DOHH2 (cell line): ENCODE data around the gene LEKR1.

Experiments used
- H3F3A ChIP-seq: fragments of 200-600 bp; sonication (generic), shearing (Covaris generic); 2 replicates; pipeline ENCODE4 v1.6.0; 2016; ENCODE audit warnings: antibody characterized with exemption, mild to moderate bottlenecking; ENCODE audit not compliant: control insufficient read depth, insufficient read depth
- H3K27ac ChIP-seq: fragments of 200-600 bp; sonication (generic); 2 replicates; pipeline ENCODE4 v1.5.1; 2014; ENCODE audit warnings: low read depth, mild to moderate bottlenecking, low read length, moderate library complexity
- H3K27me3 ChIP-seq: fragments of 200-600 bp; sonication (generic); 2 replicates; pipeline ENCODE4 v1.6.1; 2014; ENCODE audit warnings: mild to moderate bottlenecking, low read length, mixed read lengths; ENCODE audit not compliant: control insufficient read depth
- H3K36me3 ChIP-seq: fragments of 200-600 bp; sonication (generic); 2 replicates; pipeline ENCODE4 v1.6.1; 2014; ENCODE audit warnings: mild to moderate bottlenecking, low read length, moderate library complexity, mixed read lengths; ENCODE audit not compliant: control insufficient read depth
- H3K4me1 ChIP-seq: fragments of 200-600 bp; sonication (generic); 2 replicates; pipeline ENCODE4 v1.6.1; 2014; ENCODE audit warnings: mild to moderate bottlenecking, low read length, mixed read lengths; ENCODE audit not compliant: control insufficient read depth
- H3K4me2 ChIP-seq: fragments of 200-600 bp; sonication (generic); 2 replicates; pipeline ENCODE4 v1.6.0; 2014; ENCODE audit warnings: mild to moderate bottlenecking, low read length, moderate library complexity
- H3K4me3 ChIP-seq: fragments of 200-600 bp; sonication (generic); 2 replicates; pipeline ENCODE4 v1.5.1; 2014; ENCODE audit warnings: mild to moderate bottlenecking, low read length, mixed read lengths
- H3K79me2 ChIP-seq: fragments of 200-600 bp; sonication (generic); 2 replicates; pipeline ENCODE4 v1.6.1; 2014; ENCODE audit warnings: mild to moderate bottlenecking, low read length, mixed read lengths; ENCODE audit not compliant: control insufficient read depth
- H3K9me2 ChIP-seq: fragments of 200-600 bp; sonication (generic); replicated peaks from 2 replicates; pipeline ENCODE4 v1.6.1; 2014; ENCODE audit warnings: mild to moderate bottlenecking, low read length, mixed read lengths; ENCODE audit not compliant: control insufficient read depth
- H3K9me3 ChIP-seq: fragments of 200-600 bp; sonication (generic); 2 replicates; pipeline ENCODE4 v1.6.1; 2014; ENCODE audit warnings: antibody characterized with exemption, low read length, mixed read lengths; ENCODE audit not compliant: control insufficient read depth, insufficient read depth
- H4K20me1 ChIP-seq: fragments of 200-600 bp; sonication (generic); 2 replicates; pipeline ENCODE4 v1.6.0; 2014; ENCODE audit warnings: low read depth, mild to moderate bottlenecking, antibody characterized with exemption, low read length, moderate library complexity; ENCODE audit not compliant: control insufficient read depth, insufficient read depth
- EZH2phosphoT487 ChIP-seq: fragments of 200-600 bp; sonication (generic); IDR thresholded peaks from 2 replicates; pipeline ENCODE4 v1.6.1; 2017; ENCODE audit warnings: borderline replicate concordance, mild to moderate bottlenecking, antibody characterized with exemption, low read length, moderate library complexity, mixed read lengths
- TF ChIP-seq, protein P1 (sequence below): fragments of 200-600 bp; sonication (generic); IDR thresholded peaks from one replicate; pipeline ENCODE4 v1.5.1; 2014; ENCODE audit warnings: antibody characterized with exemption, mild to moderate bottlenecking, low read depth, low read length; ENCODE audit not compliant: poor library complexity, severe bottlenecking

Gene LEKR1

DNA sequence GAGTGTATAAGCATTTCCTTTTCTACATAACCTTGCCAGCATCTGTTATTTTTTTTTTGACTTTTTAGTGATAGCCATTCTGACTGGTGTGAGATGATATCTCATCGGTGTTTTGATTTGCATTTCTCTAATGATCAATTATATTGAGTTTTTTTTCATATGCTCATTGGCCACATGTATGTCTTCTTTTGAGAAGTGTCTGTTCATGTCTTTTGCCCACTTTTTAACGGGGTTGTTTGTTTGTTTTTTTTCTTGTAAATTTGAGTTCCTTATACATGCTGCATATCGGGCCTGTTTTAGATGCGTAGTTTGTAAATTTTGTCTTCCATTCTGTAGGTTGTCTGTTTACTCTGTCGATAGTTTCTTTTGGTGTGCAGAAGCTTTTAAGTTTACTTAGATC lies 89.2 kb downstream of the LEKR1 start:
- Histone ChIP-seq H4K20me1 (no peaks in the 10 kb centered on the region), H3K27ac (no peak overlapping the region), H3K27me3 (no peaks in the 10 kb centered on the region), H3K4me2 (no peak overlapping the region), H3K4me3 (no peak overlapping the region), H3K36me3 (no peaks in the 10 kb centered on the region), H3K79me2 (no peaks in the 10 kb centered on the region), H3K9me2 (no peaks in the 10 kb centered on the region), H3F3A (no peaks in the 10 kb centered on the region), H3K4me1 (0 out of 2 replicates have a peak, but pooled peaks cover 7% of the 10 kb centered on the region), H3K9me3 (no peaks in the 10 kb centered on the region)
- TF ChIP-seq, protein P1, sequence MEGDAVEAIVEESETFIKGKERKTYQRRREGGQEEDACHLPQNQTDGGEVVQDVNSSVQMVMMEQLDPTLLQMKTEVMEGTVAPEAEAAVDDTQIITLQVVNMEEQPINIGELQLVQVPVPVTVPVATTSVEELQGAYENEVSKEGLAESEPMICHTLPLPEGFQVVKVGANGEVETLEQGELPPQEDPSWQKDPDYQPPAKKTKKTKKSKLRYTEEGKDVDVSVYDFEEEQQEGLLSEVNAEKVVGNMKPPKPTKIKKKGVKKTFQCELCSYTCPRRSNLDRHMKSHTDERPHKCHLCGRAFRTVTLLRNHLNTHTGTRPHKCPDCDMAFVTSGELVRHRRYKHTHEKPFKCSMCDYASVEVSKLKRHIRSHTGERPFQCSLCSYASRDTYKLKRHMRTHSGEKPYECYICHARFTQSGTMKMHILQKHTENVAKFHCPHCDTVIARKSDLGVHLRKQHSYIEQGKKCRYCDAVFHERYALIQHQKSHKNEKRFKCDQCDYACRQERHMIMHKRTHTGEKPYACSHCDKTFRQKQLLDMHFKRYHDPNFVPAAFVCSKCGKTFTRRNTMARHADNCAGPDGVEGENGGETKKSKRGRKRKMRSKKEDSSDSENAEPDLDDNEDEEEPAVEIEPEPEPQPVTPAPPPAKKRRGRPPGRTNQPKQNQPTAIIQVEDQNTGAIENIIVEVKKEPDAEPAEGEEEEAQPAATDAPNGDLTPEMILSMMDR = no peak
- TF ChIP-seq EZH2phosphoT487 = no peak

DNA sequence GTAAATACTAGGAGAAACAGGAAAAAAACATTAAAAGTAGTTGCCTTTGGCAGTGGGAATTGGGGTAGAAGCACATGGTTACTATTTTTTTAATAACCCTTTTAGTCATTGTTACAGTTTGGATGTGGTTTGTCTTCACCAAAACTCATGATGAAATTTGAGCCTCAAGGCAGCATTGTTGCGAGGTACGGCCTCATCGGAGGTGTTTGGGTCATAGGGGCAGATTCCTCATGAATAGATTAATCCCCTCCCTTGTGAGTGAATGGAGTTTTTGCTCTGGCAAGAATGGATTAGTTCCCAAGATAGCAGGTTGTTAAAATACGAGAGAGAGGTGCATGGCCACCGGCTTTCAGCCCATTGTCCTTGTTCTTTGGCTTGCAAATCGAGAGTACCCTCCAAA lies 92.6 kb downstream of the LEKR1 start:
- H4K20me1 ChIP-seq = no peaks in the 10 kb centered on the region
- H3K4me2 ChIP-seq = no peak overlapping the region
- no peaks in the 10 kb centered on the region for H3K9me2 ChIP-seq
- H3K27me3 ChIP-seq = no peaks in the 10 kb centered on the region
- H3K36me3 ChIP-seq = no peaks in the 10 kb centered on the region
- no peaks in the 10 kb centered on the region for H3K79me2 ChIP-seq
- TF ChIP-seq, protein P1 = no peak
- no peak for TF ChIP-seq EZH2phosphoT487
- H3K4me3 ChIP-seq = no peak overlapping the region
- H3K9me3 ChIP-seq = no peaks in the 10 kb centered on the region
- H3F3A ChIP-seq = no peaks in the 10 kb centered on the region
- H3K27ac ChIP-seq = no peak overlapping the region
- H3K4me1 ChIP-seq = no peaks in the 10 kb centered on the region

DNA sequence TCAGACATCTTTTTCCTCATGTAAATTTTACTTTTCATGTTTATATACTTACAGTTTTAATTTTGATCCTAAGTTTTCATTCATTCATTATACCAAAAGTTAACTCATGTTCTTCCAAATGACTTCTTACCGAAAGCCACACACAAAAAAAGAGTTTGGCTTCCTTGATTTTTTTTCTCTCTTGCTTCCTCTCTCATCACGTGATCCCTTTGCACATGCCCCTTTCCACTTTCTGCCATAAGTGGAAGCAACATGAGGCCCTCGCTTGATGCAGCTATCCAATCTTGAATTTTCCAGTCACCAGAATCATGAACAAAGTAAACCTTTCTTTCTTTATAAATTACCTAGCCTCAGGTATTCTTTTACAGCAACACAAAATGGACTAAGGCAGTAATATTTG lies 93.7 kb downstream of the LEKR1 start:
- Histone ChIP-seq H3K79me2 (no peaks in the 10 kb centered on the region), H3K27me3 (no peaks in the 10 kb centered on the region), H3K9me3 (no peaks in the 10 kb centered on the region), H3K4me1 (no peaks in the 10 kb centered on the region), H3K4me3 (no peak overlapping the region), H3K9me2 (no peaks in the 10 kb centered on the region), H3K36me3 (no peaks in the 10 kb centered on the region), H3K27ac (no peak overlapping the region), H3F3A (no peaks in the 10 kb centered on the region), H4K20me1 (no peaks in the 10 kb centered on the region), H3K4me2 (no peak overlapping the region)
- TF ChIP-seq, protein P1 = no peak
- TF ChIP-seq EZH2phosphoT487 = no peak

DNA sequence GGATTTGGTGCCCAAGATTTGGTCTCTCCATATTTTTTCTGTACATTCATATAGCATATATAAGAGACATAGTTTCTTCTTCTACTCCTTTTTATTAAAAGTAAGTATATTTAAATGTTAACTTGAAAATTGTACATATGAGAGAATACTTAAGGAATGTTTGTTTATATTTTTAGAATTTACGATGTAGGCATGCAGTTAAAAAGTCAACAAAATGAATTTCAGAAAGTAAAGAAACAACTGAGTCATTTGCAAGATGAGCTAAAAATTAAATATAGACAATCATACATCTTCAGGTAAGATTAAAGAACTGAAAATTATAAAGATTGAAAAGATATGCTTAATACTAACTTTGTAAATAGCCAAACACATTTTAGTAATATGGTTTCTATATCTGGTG lies 94.2 kb downstream of the LEKR1 start:
- H3K4me2 ChIP-seq = no peak overlapping the region
- H3K36me3 ChIP-seq = no peaks in the 10 kb centered on the region
- no peaks in the 10 kb centered on the region for H3K27me3 ChIP-seq
- H4K20me1 ChIP-seq = no peaks in the 10 kb centered on the region
- TF ChIP-seq, protein P1 = no peak
- no peak for TF ChIP-seq EZH2phosphoT487
- H3K4me3 ChIP-seq = no peak overlapping the region
- H3K27ac ChIP-seq = no peak overlapping the region
- H3F3A ChIP-seq = no peaks in the 10 kb centered on the region
- H3K9me3 ChIP-seq = no peaks in the 10 kb centered on the region
- H3K9me2 ChIP-seq = no peaks in the 10 kb centered on the region
- no peaks in the 10 kb centered on the region for H3K79me2 ChIP-seq
- H3K4me1 ChIP-seq = no peaks in the 10 kb centered on the region
